HG03432 (cell line): Measurements from ENCODE around the gene TRIOBP.

Source experiments
- ATAC-seq: cut with Tn5 transposase; IDR thresholded peaks from one replicate; pipeline ENCODE4 v1.9.1; 2021; ENCODE audit warnings: mild to moderate bottlenecking, moderate library complexity; ENCODE audit not compliant: unreplicated experiment

Gene TRIOBP

DNA sequence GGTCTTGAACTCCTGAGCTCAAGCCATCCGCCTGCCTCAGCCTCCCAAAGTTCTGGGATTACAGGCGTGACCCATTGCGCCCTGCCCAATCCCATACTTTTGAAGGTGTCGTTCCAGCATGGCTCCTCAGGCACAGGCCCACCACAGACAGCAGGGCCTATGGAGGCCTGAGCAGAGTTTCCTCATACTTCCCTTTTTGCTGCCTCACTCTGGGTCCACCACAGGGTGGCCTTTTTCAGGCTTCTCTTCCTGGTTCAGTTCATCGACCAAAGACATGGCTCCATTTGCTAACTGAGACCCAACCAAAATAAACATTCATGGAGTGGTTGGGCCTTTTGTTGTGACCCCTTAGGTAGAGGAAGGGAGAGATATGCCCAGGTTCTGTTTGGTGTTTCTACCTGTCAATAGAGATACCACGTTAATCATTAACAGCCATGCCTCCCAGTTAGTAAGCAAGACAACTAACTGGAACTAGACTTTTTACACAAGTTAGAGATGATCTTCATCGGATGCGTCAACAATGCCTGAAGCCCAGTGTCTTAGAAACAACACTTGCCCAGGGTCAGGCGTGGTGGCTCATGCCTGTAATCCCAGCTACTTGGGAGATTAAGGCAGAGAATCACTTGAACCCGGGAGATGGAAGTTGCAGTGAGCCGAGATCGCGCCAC is 35.1 kb downstream of the TRIOBP start:
- ATAC-seq, result no peak

DNA sequence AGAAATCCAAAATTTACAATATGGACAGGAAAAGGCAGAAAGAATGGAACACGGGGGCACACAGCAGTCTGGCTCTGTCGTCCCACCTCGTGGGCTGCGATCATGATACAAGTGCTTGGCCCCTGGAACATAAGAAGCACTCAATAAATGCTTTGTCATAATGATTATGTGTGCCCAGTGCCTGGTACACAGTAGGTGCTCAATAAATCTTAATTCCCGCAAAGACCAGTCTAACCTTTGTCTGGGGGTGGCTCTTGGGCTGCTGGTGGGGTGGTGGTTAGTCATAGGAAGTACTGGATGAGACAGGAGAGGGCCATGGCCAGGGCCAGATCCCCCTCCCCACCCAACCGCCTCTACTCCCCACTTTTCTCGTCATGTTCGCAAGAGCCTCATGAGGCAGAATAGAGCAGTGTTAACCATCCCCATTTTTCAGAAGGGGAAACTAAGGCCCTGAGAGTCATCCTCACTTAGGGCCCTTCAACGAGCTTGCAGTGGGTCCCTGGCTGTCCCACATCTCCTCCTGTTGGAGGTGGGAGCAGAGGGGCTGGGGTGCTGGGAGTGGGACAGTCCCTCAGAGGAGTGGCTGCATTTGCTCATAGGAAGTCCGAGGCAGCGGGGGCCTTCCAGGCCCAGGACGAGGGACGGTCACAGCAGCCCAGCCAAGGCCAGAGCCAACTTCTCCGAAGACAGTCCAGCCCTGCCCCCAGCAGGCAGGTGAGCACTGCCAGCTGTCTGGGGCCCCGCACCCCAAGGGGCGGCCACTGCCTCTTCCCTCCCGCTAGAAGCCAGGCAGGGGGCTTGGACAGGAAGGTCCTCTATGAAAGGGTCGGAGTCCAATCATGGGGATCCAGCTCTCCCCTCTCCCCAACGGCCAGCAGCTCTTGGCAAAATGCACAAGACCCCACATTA is 36.1 kb downstream of the TRIOBP start:
- ATAC-seq, result no peak

DNA sequence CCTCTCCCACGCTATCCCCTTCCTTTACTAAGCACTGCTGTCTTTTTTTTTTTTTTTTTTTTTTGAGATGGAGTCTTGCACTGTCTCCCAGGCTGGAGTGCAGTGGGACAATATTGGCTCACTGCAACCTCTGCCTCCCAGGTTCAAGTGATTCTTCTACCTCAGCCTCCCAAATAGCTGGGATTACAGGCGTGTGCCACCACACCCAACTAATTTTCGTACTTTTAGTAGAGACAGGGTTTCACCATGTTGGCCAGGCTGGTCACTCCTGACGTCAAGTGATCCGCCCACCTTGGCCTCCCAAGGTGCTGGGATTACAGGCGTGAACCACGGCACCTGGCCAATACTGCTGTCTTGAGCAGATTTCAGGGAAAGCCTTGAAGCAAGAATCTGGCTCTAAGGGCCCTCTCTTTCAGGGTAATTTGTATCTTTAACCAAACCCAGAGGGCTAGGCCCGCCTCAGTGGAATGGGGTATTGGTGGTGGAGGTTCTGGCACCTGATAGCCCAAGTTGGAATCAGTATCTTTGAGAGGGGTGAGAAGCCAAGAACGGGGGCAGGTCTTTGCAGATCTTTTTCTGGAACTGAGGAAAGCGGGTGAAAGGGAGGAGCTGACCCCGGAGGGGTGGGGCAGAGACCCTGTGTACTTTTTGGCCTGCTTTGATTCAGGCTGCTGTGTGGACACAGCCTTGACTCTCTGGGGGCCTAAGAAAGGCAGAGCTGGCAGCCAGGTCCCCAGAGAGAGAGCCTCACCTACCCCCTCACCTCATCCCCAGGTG is 37.0 kb downstream of the TRIOBP start:
- no peak for ATAC-seq

DNA sequence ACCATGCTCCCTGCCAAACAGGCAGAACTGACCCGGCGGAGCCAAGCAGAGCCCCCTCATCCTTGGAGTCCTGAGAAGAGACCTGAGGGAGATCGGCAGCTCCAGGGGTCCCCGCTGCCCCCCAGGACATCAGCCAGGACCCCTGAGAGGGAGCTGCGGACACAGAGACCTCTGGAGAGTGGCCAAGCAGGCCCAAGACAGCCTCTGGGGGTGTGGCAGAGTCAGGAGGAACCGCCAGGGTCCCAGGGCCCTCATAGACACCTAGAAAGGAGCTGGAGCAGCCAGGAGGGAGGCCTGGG is 37.5 kb downstream of the TRIOBP start:
- ATAC-seq, result no peak

DNA sequence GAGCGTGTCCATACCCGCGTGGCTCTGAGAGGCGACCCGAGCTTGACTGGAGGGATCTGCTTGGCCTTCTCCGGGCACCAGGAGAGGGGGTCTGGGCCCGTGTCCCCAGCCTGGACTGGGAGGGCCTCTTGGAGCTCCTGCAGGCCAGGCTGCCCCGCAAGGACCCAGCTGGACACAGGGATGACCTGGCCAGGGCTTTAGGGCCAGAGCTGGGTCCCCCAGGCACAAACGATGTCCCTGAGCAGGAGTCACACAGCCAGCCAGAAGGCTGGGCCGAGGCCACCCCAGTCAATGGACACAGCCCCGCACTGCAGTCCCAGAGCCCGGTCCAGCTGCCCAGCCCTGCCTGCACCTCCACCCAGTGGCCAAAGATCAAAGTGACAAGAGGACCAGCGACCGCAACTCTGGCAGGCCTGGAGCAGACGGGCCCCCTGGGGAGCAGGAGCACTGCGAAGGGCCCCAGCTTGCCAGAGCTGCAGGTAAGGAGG is 38.2 kb downstream of the TRIOBP start:
- no peak for ATAC-seq

DNA sequence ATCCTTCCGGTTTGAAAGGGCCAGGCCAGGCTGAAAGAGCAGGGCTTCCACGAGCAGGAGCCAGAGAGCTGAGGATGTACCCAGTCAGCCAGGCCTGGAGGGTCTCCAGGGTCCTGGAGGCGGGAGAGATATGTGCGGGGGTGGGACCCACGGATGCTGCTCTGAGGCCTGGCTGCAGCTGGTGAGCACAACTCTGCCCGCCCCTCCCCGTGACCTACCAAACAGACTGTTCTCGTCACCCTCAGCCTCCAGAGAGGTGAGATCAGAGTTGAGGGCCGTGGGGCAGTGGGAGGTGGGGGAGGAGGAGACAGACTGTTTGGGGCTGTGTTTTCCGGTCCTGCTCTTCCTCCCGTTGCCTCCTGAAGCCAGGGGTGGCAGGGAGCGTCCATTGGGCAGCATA is 42.2 kb downstream of the TRIOBP start:
- no peak for ATAC-seq

DNA sequence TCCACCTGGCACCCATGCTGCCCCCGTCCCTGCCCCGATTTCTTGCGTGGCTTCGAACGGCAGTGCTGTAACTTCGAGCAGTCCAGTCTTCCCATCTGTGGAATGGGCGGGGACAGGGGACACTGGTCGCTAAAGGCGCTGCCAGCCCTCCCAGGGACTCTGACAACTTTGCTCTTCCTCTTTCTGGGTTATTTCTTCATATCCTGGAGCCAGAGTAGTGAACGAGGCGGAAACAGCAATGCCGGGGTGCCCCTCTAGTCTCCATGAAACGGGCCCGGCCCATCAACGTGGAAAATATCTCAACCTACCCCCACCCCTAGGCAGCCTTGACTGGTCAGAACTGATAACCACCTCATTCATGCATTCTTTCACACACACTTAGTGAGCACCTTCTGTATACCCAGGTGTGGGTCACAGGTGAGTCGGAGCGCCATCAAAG is 42.8 kb downstream of the TRIOBP start:
- no peak for ATAC-seq

DNA sequence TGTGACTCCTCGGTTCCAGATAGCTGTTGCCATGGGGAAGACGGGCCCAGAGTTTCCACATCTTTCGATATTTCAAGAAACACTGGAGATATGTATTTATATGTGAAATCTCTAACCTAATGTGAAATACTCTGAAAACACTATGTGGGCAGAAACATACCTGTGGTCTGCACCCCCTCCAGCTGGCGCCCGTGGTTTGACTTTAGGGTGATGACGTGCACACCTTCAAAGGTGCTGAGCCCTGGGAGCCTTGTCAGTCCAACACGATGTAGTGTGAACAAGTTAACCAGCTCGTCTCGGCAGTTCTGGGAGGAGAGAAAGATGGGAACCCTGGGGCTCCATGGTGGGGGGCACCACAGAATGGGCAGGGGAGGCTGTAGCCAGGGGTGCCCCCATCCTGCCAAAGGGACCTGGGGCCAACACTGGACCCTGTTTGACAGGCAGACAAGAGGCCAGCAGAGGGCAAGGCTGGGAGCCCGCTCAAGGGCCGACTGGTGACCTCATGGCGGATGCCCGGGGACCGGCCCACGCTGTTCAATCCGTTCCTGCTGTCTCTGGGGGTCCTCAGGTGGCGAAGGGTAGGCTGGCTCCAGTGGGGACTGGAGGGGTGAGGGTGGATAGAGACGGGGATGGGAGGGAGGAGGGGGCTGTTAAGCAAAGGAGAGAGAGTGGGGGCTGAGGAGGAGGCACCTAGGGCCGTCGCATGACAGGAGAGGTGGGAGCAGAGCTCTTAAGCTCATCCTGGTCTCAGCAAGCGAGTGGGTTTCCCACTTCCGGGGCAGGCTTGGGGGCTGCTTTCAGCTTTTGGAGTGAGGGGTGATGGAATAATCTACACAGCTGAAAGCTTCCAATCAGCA is 43.8 kb downstream of the TRIOBP start:
- no peak for ATAC-seq

DNA sequence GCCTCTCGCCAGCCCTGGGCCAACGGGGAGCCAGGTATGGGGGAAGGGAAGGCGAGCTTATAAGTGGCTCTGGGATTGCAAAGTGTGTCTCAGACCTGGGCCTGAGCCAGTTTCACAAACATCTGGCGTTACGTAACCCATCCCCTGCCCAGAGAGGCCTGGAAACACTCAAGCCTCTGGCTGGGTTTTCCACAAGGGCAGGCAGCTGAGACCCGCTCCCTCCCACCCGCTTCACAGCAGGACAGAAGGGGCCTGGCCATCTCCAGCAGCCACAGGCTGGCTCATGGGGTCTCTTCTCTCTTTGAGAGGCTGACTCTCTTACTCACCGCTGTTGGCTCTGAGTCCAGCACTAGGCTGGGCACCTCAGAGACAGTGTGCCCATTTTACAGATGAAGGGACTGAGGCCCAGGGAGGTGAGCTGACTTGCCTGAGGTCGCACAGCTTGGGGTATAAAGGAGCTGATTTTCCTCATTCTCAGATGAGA is 44.5 kb downstream of the TRIOBP start:
- ATAC-seq, result no peak

DNA sequence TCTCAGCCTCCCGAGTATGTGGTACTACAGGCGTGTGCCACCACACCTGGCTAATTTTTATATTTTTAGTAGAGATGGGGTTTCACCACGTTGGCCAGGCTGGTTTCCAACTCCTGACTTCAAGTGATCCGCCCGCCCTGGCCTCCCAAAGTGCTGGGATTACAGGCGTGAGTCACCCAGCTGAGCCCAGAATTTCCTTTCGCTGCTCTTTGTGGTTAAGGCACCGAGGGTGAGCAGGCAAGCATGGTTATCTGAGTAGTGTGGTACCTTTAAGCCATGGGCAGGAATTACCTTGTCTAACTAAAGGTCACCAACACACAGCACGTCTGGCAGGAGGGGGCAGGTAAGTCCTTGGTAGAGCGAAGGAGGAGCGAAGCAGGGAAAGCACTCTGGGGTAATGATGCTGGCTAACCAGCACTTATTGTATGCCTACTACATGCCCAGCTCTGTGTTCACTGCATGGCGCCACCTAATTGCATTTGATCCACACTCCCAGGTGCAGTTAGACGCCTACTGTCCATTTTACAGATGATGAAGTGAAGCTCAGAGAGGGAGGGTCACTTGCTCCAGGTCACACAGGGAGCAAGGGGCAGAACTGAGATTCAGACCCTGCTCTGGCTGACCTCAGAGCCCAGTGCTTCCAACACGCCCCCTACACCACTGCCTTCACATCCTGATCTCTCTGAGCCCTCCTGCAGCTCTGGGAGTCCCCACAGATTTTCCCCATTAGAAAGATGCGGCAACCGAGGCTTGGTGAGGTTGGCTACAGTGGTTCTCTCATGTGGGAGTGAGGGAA is 45.7 kb downstream of the TRIOBP start:
- ATAC-seq, result no peak

DNA sequence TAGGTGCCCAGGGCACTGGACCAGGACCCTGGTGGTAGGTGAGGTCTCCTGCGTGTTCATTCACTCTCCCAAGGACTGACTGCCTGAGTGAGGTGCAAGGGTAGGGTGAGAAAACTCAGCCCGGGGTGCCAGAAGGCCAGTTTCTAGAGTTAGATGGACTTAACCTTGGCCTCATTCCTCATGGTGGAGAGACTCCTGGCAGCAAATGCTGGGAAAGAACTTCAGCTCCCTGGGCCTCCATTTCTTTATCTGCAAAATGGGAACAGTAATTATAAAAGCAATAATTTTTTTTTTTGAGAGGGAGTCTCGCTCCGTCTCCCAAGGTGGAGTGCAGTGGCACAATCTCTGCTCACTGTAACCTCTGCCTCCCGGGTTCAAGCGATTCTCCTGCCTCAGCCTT is 47.7 kb downstream of the TRIOBP start:
- no peak for ATAC-seq

DNA sequence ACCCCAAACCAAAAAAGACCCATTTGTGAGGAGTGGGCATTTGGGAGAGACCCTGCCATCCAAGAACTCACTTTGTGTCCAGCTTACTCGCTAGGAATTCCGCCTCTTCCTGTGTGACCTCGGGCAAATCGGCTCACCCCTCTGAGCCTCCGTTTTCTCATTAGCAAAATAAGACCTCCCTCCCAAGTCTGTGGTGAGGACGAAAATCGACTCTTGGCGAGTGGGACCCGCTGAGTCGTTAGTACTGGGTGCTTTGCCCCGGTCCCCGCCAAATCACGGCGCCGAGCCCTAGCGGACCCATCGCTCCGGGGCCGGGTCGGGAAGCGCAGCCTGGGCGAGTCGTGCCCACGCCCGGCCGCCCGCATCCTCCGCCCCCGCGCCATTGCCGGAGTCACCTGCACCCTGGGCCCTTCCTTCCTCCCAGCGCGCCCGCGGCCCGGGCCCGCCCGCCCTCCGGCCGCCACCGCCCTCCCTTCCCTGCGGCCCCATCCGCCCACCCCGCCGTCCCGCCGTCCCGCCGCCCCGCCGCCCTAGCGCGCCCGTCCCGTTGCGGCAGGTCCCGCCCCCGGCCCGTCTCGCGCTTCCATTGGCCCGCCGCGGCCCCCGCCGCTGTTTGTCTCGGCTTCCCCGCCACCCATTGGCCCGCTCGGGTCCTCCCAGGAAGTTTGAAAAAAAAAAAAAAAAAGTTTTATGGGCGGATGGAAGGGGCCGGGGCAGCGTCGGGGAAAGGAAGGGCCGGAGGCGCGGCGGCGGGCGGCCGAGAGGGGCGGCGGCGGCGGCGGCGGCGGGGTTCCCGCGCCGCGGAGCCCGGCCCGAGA is 48.9 kb downstream of the TRIOBP start:
- ATAC-seq, result peak; percentile 71

DNA sequence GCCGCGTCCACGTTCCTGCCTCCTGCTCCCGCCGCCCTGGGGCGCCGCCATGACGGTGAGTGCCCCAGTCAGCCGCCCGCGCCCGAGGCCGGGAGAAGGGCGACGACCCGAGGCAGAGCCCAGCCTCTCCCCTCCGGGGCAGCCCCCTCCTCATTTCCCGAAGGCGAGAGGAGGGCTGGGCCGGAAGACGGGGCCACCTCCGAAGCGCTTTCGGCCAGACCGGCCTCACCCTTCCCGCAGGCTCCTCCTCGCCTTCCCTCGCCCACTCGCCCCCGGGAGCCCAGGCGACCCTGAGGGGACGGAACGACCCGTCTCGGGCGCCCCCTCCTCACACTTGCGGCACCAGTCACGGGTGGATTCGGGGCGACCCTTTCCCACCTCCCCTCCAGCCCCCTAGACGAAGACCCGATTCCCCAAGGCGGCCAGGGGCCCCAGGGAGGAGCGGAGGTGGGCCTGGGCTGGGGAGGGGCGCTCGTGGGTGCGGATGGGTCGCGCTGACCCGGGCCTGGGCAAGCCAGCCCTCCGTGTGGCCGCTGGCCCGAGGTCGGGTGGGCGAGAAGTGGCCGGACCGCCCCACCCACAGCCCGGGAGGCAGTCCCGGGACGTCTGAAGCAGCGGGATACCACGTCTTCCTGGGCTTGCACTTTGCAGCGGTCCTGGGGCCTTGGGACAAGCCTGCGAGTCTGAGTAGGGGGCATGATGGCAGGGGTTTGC is 49.7 kb downstream of the TRIOBP start:
- ATAC-seq, result peak; percentile 37

DNA sequence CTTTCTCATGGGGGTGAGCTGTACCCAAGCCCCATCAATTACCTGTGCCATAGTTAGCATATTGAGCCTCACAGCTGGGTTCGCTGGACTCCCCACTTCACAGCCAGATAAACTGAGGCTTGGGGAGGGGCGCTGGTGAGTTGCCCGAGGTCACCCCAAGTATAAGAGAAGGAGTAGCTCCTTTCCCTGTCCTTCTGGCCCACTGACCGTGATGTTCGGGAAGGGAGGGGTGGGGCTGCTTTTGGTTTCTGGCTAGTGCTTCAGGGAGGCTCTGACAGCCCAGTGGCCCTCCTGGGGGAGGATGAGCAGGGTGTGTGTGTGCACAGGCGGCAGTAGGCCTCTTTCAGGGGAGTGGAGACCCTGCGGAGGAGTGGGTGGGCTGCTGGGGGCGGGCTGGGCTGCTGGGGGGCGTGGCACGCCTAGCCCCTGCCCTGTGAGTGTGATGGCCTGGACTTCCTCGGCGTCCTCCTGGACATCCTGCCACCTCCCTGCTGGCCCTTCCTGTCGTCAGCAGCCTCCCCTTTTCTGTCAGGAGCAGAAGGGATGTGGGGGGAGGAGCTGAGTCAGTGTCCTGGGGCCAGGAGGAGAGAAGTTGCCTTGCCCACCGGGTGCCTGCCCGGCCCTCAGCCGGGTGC is 50.3 kb downstream of the TRIOBP start:
- no peak for ATAC-seq

DNA sequence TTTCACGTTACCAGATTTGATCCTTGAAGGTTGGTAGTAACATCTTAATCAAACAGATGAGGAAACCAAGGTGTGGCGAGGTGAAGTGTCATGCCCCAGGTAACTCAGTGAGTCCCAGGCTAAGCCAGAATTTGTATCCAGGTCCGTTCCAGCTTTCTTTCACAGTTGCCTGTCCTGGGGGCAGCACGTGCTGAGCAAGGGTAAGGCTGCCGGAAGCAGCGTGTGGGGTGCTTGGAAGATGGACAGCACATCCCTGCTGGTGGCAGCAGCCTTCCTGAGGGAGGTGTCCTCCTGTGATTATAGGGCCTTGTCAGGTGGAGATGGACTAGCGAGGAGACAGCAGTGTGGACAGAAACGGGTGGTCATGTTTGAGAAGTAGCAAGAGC is 50.9 kb downstream of the TRIOBP start:
- no peak for ATAC-seq

DNA sequence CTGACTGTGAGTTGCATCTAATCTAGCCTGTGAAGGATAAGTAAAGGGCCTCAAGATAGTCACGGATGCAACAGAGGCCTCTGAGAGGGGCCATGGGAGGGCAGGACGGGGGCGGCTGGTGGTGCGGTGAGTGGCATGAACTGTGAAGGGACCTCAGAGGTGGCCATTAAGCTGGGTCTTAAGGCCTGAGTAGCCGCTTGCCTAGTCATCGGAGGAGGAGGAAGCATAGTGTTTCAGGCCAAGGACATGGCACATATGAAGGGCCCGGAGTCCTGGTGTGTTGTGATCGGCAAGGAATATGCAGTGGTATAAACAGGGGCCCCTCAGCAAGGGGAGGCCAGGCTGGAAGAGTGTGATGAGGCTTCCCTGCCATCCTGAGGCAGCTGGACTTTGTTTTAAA is 51.8 kb downstream of the TRIOBP start:
- ATAC-seq, result no peak

DNA sequence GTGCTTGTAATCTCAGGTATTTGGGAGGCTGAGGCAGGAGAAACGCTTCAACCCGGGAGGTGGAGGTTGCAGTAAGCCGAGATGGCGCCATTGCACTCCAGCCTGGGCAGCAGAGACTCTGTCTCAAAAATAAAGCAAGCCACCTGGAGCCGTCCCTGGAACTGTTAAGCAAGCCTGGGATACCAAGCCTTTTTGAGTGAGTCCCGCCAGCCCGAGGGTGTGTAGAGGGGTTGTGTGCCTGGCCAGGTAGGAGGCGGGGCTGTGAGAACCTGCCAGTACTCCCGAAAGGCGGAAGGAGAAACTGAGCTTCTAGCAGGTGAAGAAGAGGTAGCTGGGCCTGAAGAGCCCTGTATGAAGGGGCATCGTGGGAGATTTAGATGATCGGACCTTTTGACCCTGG is 52.4 kb downstream of the TRIOBP start:
- ATAC-seq, result no peak
